ENCODE results near the gene PXT1.
A peak's percentile ranks its signal among the peaks of the same experiment; 100 is the strongest.
"Not testable (repeated sequence)": the region's sequence is repeated elsewhere in the genome, so short reads cannot be mapped to it uniquely, and the experiment has no call there.

PXT1 gene

GRCh38 chr6:36443471-36444428 is 1.1 kb upstream of the PXT1 start:
- peak; percentile 52 for DNase-seq

GRCh38 chr6:36442103-36442670 is 467 bp downstream of the PXT1 start:
- no peak for DNase-seq

GRCh38 chr6:36441307-36441894 is 1.3 kb downstream of the PXT1 start:
- DNase-seq, result peak; percentile 98

- DNase-seq, result no peak
Measured at GRCh38 chr6:36436466-36436865, 6.2 kb downstream of the PXT1 start.

GRCh38 chr6:36432151-36432671 is 10.4 kb downstream of the PXT1 start:
- no peak for DNase-seq

GRCh38 chr6:36431197-36431596 is 11.5 kb downstream of the PXT1 start:
- no peak for DNase-seq

- DNase-seq, result no peak
Measured at GRCh38 chr6:36430351-36430750, 12.3 kb downstream of the PXT1 start.

GRCh38 chr6:36428911-36429310 is 13.7 kb downstream of the PXT1 start:
- no peak for DNase-seq

GRCh38 chr6:36426622-36427021 is 16.0 kb downstream of the PXT1 start:
- no peak for DNase-seq

- peak; percentile 99 for DNase-seq
Measured at GRCh38 chr6:36423101-36423824, 19.4 kb downstream of the PXT1 start.

GRCh38 chr6:36422714-36423100 is 19.9 kb downstream of the PXT1 start:
- DNase-seq, result no peak

GRCh38 chr6:36419310-36419709 is 23.3 kb downstream of the PXT1 start:
- DNase-seq, result no peak

- no peak for DNase-seq
Measured at GRCh38 chr6:36418558-36418957, 24.1 kb downstream of the PXT1 start.

- DNase-seq, result no peak
Measured at GRCh38 chr6:36414481-36414880, 28.2 kb downstream of the PXT1 start.

GRCh38 chr6:36413489-36414480 is 28.9 kb downstream of the PXT1 start:
- no peak for DNase-seq

GRCh38 chr6:36409718-36410117 is 32.9 kb downstream of the PXT1 start:
- DNase-seq, result not testable (repeated sequence)

- DNase-seq, result no peak
Measured at GRCh38 chr6:36404164-36404563, 38.5 kb downstream of the PXT1 start.

- no peak for DNase-seq
Measured at GRCh38 chr6:36402481-36402880, 40.2 kb downstream of the PXT1 start.

GRCh38 chr6:36399970-36400369 is 42.7 kb downstream of the PXT1 start:
- DNase-seq, result no peak

- DNase-seq, result no peak
Measured at GRCh38 chr6:36392621-36393020, 50.0 kb downstream of the PXT1 start.

GRCh38 chr6:36389353-36389752 is 53.3 kb downstream of the PXT1 start:
- no peak for DNase-seq
